NT2/D1 (cell line): ENCODE data around the gene BTRC.
"Not testable (repeated sequence)": the region's sequence is repeated elsewhere in the genome, so short reads cannot be mapped to it uniquely, and the experiment has no call there.

ENCODE experiments used
- DNase-seq: peaks from one replicate; pipeline ENCODE4 v3.0.0-alpha.2; 2011; ENCODE audit warnings: low read depth, low spot score
- H3K27me3 ChIP-seq: 2 replicates; pipeline ENCODE4 v1.6.0; 2011; ENCODE audit warnings: mild to moderate bottlenecking; ENCODE audit not compliant: insufficient read length, insufficient read depth
- H3K36me3 ChIP-seq: 2 replicates; pipeline ENCODE4 v1.6.1; 2011; ENCODE audit warnings: mild to moderate bottlenecking, low read length, mixed read lengths; ENCODE audit not compliant: insufficient read depth, insufficient read length
- H3K4me1 ChIP-seq: 2 replicates; pipeline ENCODE4 v1.5.1; 2011; ENCODE audit not compliant: insufficient read depth, insufficient read length
- H3K4me3 ChIP-seq: 2 replicates; pipeline ENCODE4 v1.5.1; 2011; ENCODE audit warnings: low read depth; ENCODE audit not compliant: insufficient read length
- H3K9ac ChIP-seq: 2 replicates; pipeline ENCODE4 v1.6.0; 2011; ENCODE audit warnings: low read depth; ENCODE audit not compliant: insufficient read length
- H3K9me3 ChIP-seq: 2 replicates; pipeline ENCODE4 v1.5.1; 2011; ENCODE audit warnings: mild to moderate bottlenecking, low read length; ENCODE audit not compliant: insufficient read depth
- SUZ12 ChIP-seq: IDR thresholded peaks from 2 replicates; pipeline ENCODE4 v1.6.1; 2011; ENCODE audit not compliant: insufficient read length, insufficient read depth; ENCODE audit errors: extremely low read depth
- YY1 ChIP-seq: IDR thresholded peaks from 2 replicates; pipeline ENCODE4 v1.6.1; 2011; ENCODE audit not compliant: insufficient read length, insufficient read depth
- ZNF274 ChIP-seq: IDR thresholded peaks from 2 replicates; pipeline ENCODE4 v1.6.1; 2011; ENCODE audit warnings: mild to moderate bottlenecking, low read depth, low read length

Gene BTRC

GRCh38 chr10:101351477-101351876, 2.5 kb upstream of the BTRC start:
- TF ChIP-seq SUZ12 (no peak), ZNF274 (no peak), YY1 (no peak)
- H3K36me3 ChIP-seq = peaks cover under 1% of the 10 kb centered on the region

GRCh38 chr10:101352857-101353256, 1.1 kb upstream of the BTRC start:
- H3K9me3 ChIP-seq, DNase-seq, H3K4me1 ChIP-seq, H3K27me3 ChIP-seq, H3K36me3 ChIP-seq, H3K9ac ChIP-seq, H3K4me3 ChIP-seq: not testable (repeated sequence)

More at GRCh38 chr10:101351477-101351876, 2.5 kb upstream of the BTRC start:
- no peaks in the 10 kb centered on the region for H3K4me1 ChIP-seq
- no peaks in the 10 kb centered on the region for H3K27me3 ChIP-seq
- H3K9ac ChIP-seq = no peak overlapping the region
- DNase-seq = no peak
- H3K4me3 ChIP-seq = no peak overlapping the region
- no peaks in the 10 kb centered on the region for H3K9me3 ChIP-seq

GRCh38 chr10:101354328-101355071, 535 bp downstream of the BTRC start:
- no peak for TF ChIP-seq YY1
- TF ChIP-seq SUZ12 = no peak
- no peak for TF ChIP-seq ZNF274
- Histone ChIP-seq H3K36me3 (peaks cover 3% of the 10 kb centered on the region), H3K27me3 (no peaks in the 10 kb centered on the region), H3K9ac (peak overlapping the region; percentile 88), H3K9me3 (no peaks in the 10 kb centered on the region), H3K4me3 (peak overlapping the region; percentile 76), H3K4me1 (no peaks in the 10 kb centered on the region)
- peak; percentile 27 for DNase-seq

- Histone ChIP-seq H3K9ac (peak overlapping the region; percentile 14), H3K4me3 (peak overlapping the region; percentile 76), H3K27me3 (no peaks in the 10 kb centered on the region), H3K9me3 (no peaks in the 10 kb centered on the region), H3K4me1 (no peaks in the 10 kb centered on the region), H3K36me3 (peaks cover 3% of the 10 kb centered on the region)
- DNase-seq = no peak
- TF ChIP-seq SUZ12 (no peak), YY1 (no peak), ZNF274 (no peak)
Measured at GRCh38 chr10:101355072-101355706, 1.2 kb downstream of the BTRC start.

GRCh38 chr10:101356132-101356531, 2.2 kb downstream of the BTRC start:
- peaks cover 3% of the 10 kb centered on the region for H3K36me3 ChIP-seq
- TF ChIP-seq SUZ12 (no peak), YY1 (no peak), ZNF274 (no peak)
- H3K9me3 ChIP-seq = no peaks in the 10 kb centered on the region
- no peak overlapping the region for H3K4me3 ChIP-seq
- H3K27me3 ChIP-seq = no peaks in the 10 kb centered on the region
- no peak for DNase-seq
- H3K9ac ChIP-seq = no peak overlapping the region
- no peaks in the 10 kb centered on the region for H3K4me1 ChIP-seq

- Histone ChIP-seq H3K27me3 (no peaks in the 10 kb centered on the region), H3K9me3 (no peaks in the 10 kb centered on the region), H3K4me3 (no peak overlapping the region), H3K9ac (no peak overlapping the region), H3K4me1 (no peaks in the 10 kb centered on the region), H3K36me3 (peaks cover 3% of the 10 kb centered on the region)
- TF ChIP-seq YY1 = no peak
- no peak for TF ChIP-seq SUZ12
- TF ChIP-seq ZNF274 = no peak
- no peak for DNase-seq
Measured at GRCh38 chr10:101357958-101358357, 4.0 kb downstream of the BTRC start.

- H3K9ac ChIP-seq = no peak overlapping the region
- no peak for DNase-seq
- no peaks in the 10 kb centered on the region for H3K9me3 ChIP-seq
- TF ChIP-seq YY1 (no peak), SUZ12 (no peak), ZNF274 (no peak)
- no peak overlapping the region for H3K4me3 ChIP-seq
- peaks cover 3% of the 10 kb centered on the region for H3K36me3 ChIP-seq
- H3K4me1 ChIP-seq = no peaks in the 10 kb centered on the region
- no peaks in the 10 kb centered on the region for H3K27me3 ChIP-seq
Measured at GRCh38 chr10:101358706-101359300, 4.8 kb downstream of the BTRC start.

- H3K4me1 ChIP-seq, H3K4me3 ChIP-seq, DNase-seq, H3K9ac ChIP-seq, H3K9me3 ChIP-seq, H3K27me3 ChIP-seq, H3K36me3 ChIP-seq: not testable (repeated sequence)
Measured at GRCh38 chr10:101360090-101360489, 6.1 kb downstream of the BTRC start.

- H3K9me3 ChIP-seq, H3K27me3 ChIP-seq, H3K4me3 ChIP-seq, DNase-seq, H3K9ac ChIP-seq, H3K36me3 ChIP-seq, H3K4me1 ChIP-seq: not testable (repeated sequence)
Measured at GRCh38 chr10:101360841-101361240, 6.9 kb downstream of the BTRC start.
